GM18909 (cell line): ENCODE data around the gene FANK1.

Experiments used
- ATAC-seq: cut with Tn5 transposase; IDR thresholded peaks from one replicate; pipeline ENCODE4 v1.9.1; 2021; ENCODE audit warnings: mild to moderate bottlenecking; ENCODE audit not compliant: unreplicated experiment, poor library complexity

FANK1 gene

DNA sequence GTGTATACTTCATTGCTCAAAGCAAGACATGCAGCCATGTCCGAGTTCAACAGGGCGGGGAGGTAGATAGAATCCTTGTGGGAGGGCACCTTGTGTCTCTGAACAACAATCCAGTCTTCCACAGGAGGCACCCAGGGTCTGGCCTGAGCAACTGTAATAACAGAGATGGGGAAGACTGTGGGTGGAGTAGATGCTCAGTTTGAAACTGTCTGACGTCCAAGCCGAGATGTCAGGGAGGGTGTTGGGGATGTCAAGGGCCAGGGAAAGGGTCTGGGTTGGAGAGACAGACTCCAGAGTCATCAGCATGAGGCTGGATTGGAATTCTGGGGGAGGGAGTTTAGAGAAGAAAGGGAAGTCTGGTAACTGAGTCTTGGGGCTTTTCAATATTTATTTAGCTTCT lies 88.0 kb downstream of the FANK1 start:
- no peak for ATAC-seq

DNA sequence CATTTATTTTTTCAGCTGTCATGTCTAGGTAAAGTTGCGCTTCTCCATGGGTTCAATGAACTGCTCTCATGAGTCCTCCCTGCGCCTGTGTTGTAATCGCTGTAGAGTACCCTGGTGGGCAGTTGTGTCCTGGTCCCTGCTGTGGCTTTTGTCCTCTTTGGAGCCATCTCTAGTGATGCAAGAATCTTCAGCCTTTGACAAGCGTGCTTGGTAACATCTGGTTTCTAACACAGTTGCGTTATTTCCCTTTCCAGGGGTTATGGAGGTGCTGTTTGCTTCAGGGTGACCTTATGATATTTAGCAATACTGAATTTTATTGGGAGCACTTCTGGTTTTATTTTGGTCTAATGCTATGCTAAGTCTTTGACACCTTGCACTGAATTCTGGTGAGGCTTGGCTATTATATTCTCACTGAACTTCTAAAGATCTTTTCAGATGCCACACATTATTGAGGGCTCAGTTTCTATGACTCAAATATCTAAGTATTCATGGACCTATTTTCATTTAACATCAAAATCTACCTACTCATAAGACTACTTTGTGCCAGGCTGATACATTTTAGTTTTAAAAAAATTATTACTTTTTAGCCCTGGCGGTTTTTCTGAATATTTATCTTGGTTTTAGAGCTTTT lies 88.6 kb downstream of the FANK1 start:
- ATAC-seq, result no peak

DNA sequence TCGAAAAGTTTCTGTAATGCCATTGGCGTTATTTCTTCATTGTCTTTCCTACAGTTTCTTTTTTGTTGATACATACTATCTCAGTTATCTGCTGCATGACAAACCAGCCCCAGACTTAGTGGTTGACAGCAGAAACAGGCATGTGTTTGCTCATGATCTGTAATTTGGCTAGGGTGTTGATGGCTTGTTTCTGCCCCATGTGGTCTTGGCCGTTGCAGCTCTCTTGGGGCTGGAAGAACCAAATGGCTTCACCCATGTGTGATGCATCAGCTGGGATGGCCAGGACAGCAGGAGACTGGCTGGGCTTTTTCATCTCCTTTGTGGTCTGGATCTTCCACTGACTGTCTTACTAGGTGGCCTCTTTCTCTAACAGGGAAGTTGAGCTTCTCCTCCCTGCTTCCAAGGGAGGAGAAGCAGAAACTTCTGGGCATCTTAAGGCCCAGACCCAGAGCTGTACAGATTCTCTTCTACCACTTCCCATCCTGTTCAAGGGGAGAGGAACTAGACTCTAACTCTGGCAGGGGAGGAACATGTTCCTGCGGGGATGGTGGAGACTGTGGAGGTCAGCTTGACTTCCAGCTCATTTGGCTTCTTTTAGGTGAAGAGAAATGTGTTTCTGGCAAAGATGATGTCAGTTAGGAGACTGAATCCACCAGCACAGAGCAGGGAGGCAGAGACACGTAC lies 89.3 kb downstream of the FANK1 start:
- no peak for ATAC-seq

DNA sequence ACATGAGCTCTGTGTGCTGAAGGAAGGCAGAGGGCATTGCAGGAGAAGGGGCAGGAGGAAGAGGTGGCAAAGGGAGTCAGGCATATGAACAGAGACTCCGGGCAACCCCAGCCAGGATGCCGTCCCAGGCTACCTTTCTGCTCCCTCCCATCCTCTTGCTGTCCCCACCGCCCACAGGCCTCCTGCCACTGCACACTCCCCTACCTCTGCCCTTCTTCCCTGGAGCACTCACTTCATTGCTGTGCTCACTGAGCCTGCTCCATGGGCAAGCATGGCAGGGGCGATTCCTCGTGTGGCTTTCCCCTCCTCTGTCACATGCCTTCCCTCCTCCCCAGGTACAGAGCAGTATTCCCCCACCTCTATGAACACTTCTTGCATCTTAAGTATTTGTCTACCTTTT lies 93.4 kb downstream of the FANK1 start:
- ATAC-seq, result no peak

DNA sequence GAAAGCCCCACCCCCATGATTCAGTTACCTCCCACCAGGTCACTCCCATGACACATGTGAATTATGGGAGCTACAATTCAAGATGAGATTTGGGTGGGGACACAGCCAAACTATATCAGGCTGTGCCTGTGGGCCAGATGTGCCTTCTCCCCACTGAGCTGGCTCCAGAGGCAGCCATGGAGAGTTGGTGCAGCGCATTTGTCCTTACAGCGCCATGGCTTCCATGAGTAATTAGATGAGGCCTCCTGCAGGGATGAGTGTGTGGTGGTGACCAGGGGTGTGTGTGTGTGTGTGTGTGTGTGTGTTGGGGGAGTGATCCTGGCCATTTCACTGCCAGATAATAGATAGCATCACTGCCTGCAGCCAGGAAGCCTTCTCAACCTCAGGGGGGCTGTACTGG lies 94.6 kb downstream of the FANK1 start:
- no peak for ATAC-seq

DNA sequence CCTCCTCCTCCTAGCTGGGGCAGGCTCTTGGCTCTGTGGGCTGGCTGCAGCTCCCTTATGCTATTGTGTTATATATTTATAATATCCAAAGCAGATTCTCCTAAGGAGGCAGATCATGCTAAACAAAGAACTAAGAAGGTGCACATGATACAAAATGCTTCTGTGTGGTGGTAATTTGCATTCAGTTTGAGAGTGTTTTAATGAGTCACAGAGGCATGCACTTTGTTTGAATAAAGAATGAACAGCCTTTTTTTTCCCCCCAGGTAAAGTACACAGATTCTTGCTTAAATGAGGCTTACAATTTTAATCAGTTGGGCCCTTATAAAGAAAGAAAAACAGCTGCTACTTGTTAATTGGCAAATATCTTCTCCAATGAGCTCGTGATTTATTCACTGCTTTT lies 95.0 kb downstream of the FANK1 start:
- ATAC-seq, result no peak

DNA sequence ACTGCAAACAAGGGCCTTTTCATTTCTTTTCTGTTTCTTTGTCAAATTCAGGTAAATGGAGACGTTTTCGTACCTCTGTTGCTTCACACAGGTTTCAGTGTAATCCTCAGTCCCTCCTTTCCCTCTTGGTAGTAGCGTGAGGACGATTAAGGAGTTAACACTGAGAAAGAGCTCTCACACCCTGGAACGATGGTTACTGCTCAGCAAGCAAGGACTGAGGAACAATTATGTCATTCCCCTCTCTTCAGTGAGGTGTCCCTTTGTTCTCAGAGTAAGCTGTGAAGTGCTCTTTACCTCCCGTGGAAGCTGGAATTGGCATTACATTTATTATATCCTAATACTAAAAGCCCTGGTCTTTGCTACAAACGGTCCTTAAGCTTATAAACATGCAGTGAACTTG lies 95.9 kb downstream of the FANK1 start:
- ATAC-seq, result no peak

DNA sequence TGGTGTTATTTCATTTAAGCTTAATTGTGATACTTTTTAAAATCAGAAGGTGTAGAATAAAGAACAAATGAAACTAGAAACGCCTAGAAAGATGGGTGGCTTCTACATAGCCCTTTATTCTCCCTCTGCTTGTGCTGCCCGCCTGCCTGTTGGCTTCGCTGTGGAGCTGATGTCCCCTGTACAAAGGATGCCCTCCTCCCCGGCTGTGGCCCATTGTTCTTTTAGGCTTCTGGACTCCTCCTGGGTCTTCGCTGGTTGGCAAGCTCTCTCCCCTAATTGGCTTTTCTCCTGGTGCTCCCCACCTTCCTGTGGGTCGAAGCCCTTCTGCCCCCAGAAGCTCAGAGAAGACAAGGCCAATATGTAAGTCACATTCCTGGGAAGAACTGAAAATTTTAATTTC lies 98.2 kb downstream of the FANK1 start:
- ATAC-seq, result no peak

DNA sequence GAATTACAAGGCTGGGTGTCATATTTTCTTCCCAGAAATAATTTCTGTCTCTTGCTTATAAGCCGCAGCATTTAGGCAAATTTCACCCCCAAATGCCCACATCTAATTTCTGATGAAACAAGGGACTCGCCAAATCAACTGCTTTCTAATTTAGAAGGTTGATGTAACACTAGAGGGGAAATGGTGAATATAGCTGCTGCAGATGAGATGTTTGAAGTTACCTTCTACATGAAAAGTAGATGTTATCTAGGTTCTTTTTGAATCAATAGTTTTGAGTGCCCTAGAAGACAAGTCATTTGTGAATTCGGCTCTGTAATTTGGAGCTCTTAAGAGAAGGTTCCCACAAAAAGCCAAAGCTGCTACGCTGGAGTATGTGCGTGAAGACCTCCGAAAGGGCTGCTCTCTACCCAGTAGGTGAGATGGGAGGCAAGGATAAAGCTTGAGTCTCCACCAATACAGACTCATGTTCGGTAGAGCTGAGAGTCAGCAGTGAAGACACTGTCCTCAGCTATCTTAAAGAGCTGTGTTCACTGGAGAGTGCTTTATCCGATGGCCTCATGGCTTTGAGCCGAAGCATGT lies 99.5 kb downstream of the FANK1 start:
- no peak for ATAC-seq

DNA sequence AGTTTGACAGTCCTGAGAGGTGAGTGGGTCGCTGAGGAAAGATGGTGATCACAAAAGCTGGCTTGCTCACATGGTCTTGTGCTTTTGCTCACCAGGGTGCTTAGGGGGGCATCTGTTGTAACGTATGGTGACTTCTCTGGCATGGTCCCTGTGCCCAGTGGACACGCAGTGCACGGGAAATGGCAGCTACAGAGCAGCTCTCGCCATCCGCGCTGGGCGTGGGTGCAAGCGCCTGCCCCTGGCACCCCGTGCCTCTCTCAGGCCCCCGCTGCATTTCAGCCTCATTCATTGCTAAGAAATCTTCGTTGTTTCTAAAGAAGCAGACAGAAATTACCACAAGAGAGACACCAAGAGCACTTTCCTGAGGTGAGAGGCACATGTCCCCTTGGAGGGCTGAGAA lies 101.2 kb downstream of the FANK1 start:
- no peak for ATAC-seq

DNA sequence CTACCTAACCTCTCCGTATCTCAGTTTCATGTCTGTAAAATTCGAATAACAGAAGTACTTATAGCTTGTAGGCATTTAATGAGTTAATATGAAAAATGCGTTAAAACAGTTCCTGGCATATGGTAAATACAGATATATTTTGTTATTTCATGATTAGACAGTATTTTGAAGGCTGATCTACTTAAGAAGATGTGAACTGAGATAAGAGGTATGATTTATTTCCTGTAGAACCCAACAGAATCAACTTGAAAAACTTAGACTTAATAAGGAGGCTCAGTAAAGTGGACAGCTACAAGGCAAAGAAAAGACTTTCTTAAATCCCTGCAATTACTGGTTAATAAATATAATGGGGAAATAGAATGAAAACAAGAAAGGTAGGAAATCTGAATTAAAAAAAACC lies 103.3 kb downstream of the FANK1 start:
- ATAC-seq, result no peak

DNA sequence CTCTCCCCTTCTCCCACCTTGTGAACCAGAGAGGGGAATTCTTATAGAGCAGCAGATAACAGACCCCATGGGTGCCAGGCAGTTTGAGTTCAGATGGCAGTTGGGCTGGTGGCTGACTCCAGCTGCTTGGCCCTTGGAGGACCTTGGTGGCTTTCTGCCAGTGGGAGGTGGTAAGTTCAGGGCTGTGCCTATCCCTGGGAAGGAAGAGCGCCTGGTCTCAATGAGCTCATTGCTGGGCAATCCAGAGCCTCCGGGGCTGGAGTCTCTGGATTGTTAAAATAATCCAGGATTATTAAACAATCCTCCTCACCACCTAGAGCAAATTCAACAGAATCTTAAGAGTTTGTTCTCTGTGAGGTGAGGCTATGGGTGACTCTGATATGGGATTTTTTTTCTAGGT lies 105.2 kb downstream of the FANK1 start:
- no peak for ATAC-seq

DNA sequence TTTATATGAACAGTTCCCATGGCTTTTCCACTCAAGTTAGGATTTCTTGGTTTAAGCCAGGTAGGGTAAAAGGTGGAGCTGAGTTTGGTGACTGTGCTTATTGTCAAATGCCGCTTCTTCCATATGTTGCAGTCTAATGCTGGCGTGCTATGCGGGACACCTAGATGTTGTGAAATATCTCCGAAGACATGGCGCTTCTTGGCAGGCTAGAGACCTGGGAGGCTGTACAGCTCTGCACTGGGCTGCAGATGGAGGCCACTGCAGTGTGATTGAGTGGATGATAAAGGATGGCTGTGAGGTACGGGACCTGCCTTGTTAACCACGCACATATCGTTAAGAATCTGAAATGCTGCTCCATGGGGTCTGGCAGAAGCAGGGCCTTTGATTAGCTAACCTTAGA lies 108.4 kb downstream of the FANK1 start:
- ATAC-seq, result no peak

DNA sequence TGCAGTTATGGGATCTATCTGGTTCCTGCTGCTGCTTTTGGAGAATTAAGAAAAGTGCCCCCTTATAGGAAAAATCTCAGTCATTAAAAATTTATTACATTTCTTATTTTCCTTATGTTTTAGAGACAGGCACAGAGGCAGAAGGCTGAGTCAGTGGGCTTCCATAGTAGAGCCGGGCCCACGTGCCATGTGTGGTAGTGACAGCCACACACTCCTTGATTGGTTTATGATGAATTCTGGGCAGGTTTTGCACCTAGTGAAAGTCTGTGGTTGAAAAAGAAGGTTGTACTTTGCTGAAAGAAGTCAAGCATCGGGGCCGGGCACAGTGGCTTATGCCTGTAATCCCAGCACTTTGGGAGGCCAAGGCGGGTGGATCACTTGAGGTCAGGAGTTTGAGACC lies 109.9 kb downstream of the FANK1 start:
- ATAC-seq, result no peak

DNA sequence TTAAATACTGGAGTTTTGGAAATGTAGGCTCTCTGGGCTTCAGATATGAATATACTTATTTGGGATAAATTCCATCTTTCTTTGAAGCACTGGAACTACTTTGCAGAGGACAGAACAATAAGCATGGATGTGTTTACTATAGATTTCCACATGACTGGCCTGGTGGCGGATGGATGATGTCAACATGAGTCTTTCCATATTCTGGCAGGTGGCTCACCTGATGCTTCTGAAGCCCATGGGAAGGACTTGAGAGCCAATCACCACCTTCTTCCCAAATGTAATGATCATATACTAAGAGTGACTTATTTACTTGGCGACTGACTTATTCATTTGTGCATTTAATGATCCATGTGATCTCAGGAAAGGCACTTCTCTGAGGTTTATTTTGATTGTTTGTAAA lies 110.5 kb downstream of the FANK1 start:
- no peak for ATAC-seq

DNA sequence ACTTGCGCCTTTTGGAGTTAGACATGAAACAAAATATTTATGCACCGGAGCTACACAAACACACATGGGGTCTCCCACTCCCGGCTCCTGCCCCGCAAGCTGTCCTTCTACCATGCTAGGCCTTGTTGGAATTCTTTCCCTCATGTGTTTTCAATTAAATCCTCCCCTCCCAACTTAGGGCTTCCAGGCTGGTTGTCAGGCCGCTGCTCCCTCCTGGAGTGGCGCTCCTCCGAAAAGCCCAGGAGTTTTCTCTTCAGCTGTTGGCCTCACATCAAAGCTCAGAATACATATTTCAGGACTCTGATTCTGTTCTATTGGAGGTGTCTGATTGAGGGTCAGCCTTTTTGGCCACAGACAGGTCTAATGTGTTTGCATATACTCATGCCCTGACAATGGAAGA lies 113.3 kb downstream of the FANK1 start:
- no peak for ATAC-seq

DNA sequence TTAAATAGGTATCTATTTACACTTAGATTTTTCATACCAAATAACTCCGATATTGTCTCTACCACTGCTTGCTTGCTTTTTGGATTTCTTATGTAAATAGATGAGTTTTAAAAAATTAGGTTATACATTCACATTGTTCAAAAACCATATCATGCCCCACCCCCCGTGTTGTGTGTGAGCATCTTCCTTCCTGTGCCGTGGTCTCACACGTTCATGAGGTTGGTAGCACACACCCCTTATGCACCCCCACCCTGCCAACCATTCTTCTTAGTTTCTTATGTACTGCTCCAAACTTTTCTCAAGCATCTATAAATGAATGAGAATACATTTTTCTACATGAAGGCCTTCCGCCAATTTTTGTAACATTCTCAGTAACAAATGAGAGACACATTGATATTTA lies 115.6 kb downstream of the FANK1 start:
- ATAC-seq, result no peak

DNA sequence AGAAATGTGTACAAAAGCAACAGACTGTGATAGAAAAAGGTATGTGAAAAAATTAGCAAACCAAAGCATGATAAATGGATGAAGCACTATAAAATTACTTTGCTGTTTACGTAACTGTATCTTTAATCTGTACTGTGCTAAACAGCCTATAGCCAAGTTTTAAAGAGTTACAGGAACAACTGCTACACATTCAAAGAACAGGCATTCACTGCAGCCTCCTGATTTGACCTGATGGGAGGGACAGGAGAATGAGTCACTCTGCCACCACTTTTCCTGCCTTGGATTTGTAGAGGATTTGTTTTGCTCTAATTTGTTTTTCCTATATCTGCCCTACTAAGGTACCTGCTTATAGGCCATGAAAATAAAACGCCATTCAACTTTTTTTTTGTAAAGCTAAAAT lies 116.1 kb downstream of the FANK1 start:
- ATAC-seq, result no peak

DNA sequence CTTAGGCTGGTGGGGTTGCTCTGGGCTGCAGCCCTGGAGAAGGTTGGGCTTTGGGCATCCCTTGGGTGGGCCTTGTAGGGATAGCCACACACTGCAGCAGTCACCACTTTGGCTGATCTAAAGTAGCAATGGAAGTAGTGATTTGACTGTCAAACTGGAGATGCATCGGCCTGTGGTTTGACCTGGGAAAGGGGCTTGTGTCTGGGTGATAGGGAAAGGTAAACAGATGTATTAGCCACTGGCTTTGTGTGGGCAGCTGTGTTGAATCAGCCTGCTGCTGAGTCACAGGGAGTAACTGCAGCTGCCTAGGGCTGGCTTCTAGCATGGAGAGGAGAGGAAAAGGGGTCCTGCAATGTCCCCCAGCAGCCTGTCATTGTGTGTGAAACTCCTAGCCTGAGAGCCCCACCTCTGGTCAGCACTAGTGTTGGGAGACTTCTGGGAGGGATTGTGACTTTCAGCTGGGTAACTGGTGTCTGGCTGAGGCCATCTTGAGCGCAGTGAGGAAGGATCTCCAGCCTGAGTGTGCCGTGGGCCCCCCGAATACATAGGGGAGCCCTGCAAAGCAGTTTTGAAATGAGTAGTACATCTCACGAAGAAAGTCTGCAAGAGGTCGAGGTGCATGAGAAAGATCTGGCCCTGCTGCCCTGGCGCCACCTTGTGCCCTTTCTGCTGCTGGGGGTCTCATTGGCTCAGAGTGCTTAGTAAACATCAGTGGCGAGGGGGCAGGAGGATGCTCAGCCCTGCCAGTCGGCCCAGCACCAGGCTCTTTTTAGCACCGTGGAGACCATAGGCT lies 117.3 kb downstream of the FANK1 start:
- no peak for ATAC-seq

DNA sequence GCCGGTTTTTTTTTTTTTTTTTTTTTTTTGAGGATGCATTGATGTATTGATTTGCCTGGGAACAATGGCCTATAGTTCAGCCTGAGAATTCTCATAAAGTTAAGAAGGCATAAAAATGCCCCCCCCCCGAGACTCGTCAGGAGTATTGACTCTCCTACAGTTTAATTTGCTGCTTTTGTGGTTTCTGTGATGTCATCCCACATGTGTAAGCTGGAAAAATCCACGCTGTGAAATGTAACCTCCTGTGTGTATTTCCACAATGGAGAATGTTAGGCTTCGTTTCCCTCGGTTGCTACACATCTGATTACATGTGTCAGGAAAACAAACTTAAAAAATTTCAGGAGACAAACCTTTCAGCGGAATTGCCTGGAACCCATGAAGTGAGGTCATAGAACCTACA lies 117.9 kb downstream of the FANK1 start:
- no peak for ATAC-seq

DNA sequence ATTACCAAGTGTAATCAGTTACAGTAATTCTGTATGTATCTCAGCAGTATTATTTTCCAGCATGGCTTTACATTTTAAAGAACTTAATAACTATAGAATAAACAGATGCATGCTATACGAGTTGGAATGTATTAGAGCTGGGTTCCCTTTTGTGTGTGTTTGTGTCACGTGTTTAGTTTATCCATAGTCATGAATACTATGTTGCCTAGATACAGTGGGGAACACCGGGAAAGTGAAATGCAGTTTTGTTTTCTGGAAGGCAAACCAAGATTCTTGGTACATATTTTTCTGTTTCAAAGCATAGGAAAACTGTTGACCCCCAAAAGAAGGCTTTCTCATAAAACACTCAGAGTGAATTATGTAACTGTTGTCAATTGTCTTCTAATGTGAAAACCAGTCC lies 119.0 kb downstream of the FANK1 start:
- ATAC-seq, result no peak
